Stimulated activated CD8-positive, alpha-beta memory T cell treated with anti-CD3 and anti-CD28 coated beads, Interleukin-15, amount 100 ng/mL, for 1 hour (primary cell): ENCODE results near the gene ALG11.
"Not testable (repeated sequence)": the region's sequence is repeated elsewhere in the genome, so short reads cannot be mapped to it uniquely, and the experiment has no call there.

Source experiments
- DNase-seq: peaks from one replicate; pipeline ENCODE4 v3.0.0-alpha.2; 2020; ENCODE audit warnings: low read depth

ALG11 gene

GRCh38 chr13:52029569-52029968, 17.4 kb downstream of the ALG11 start:
- no peak for DNase-seq

- DNase-seq = not testable (repeated sequence)
Observed at GRCh38 chr13:52030401-52030800, 18.2 kb downstream of the ALG11 start.

GRCh38 chr13:52033039-52033438, 20.8 kb downstream of the ALG11 start:
- DNase-seq = no peak

GRCh38 chr13:52034616-52035226, 22.5 kb downstream of the ALG11 start:
- no peak for DNase-seq

GRCh38 chr13:52036037-52036436, 23.8 kb downstream of the ALG11 start:
- no peak for DNase-seq

GRCh38 chr13:52043675-52044074, 31.5 kb downstream of the ALG11 start:
- DNase-seq = no peak

- no peak for DNase-seq
Observed at GRCh38 chr13:52047463-52047862, 35.3 kb downstream of the ALG11 start.

GRCh38 chr13:52048516-52048915, 36.3 kb downstream of the ALG11 start:
- DNase-seq = no peak

GRCh38 chr13:52051400-52051799, 39.2 kb downstream of the ALG11 start:
- DNase-seq = no peak

- no peak for DNase-seq
Observed at GRCh38 chr13:52053460-52053859, 41.3 kb downstream of the ALG11 start.

- not testable (repeated sequence) for DNase-seq
Observed at GRCh38 chr13:52061064-52061463, 48.9 kb downstream of the ALG11 start.

GRCh38 chr13:52061587-52061986, 49.4 kb downstream of the ALG11 start:
- DNase-seq = no peak

- no peak for DNase-seq
Observed at GRCh38 chr13:52067237-52067636, 55.0 kb downstream of the ALG11 start.

- DNase-seq = no peak
Observed at GRCh38 chr13:52070929-52071523, 58.8 kb downstream of the ALG11 start.
